C4-2B (cell line): Measurements from ENCODE around the gene PIKFYVE.

Source experiments
- H3K27ac ChIP-seq: fragments of 450-650 bp; 2 replicates; pipeline ENCODE4 v1.5.1; 2017
- ZFX ChIP-seq: fragments of 450-650 bp; IDR thresholded peaks from 2 replicates; pipeline ENCODE4 v1.6.1; 2017
- TF ChIP-seq, protein P1 (sequence below): fragments of 450-650 bp; conservative IDR thresholded peaks from 2 replicates; pipeline ENCODE4 v1.5.1; 2017; ENCODE audit warnings: mild to moderate bottlenecking

The PIKFYVE gene

DNA sequence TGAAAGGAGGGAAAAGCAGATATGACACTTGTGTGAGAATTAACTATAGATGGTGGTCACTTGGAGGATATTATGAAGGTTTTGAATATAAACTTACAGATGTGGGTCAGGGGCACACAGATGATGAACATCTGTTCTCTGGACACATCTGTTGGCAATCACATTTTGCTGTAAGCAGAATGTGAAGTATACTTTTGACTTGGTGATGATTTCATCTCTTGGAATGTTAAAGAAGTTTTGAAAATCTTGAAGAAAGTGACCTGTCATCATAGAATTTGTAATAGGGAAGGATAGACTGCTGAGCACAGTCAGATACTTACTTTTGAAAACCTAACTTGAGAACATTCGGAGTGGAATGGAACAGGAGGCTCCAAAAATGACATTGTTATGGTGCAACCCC is 40.2 kb downstream of the PIKFYVE start:
- no peak overlapping the region for H3K27ac ChIP-seq
- no peak for TF ChIP-seq ZFX
- TF ChIP-seq, protein P1, sequence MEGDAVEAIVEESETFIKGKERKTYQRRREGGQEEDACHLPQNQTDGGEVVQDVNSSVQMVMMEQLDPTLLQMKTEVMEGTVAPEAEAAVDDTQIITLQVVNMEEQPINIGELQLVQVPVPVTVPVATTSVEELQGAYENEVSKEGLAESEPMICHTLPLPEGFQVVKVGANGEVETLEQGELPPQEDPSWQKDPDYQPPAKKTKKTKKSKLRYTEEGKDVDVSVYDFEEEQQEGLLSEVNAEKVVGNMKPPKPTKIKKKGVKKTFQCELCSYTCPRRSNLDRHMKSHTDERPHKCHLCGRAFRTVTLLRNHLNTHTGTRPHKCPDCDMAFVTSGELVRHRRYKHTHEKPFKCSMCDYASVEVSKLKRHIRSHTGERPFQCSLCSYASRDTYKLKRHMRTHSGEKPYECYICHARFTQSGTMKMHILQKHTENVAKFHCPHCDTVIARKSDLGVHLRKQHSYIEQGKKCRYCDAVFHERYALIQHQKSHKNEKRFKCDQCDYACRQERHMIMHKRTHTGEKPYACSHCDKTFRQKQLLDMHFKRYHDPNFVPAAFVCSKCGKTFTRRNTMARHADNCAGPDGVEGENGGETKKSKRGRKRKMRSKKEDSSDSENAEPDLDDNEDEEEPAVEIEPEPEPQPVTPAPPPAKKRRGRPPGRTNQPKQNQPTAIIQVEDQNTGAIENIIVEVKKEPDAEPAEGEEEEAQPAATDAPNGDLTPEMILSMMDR: no peak

DNA sequence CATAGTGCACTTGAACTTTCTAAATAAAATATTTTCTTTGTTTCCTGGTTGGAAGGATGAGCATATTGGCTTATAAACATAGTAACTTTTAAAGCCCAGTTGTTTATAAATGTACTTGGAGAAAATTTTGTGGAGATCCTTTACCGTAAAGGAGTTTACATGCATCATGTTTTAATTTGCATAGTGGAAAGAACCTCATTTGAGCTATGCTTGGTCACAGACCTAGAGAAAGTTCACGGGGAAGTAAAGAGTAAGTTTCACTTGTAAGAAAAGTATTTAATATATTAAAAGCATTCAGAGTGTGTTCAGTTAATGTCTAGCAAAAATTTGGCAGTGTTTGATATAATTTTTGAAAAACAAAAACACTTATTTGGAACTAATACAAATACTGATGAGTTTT is 45.3 kb downstream of the PIKFYVE start:
- no peak overlapping the region for H3K27ac ChIP-seq

DNA sequence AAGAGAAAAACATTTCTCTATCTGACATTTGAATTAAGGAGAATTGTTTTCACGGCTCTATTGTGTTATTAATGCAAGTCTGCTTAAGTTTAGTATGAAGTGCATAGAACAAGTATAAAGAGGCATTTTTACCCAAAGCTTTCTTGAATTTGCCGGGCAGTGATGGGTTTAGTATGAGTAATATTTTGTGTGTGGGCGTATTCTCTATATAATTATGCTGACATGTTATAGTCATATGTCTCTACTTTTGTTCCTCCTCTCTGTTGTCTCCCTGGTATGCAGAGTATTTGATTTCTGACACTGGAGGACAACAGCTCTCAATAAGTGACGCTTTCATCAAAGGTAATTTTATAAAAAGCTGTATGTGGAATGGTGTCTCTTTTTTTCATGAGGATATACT is 45.9 kb downstream of the PIKFYVE start:
- no peak for TF ChIP-seq ZFX
- TF ChIP-seq, protein P1: no peak
- no peak overlapping the region for H3K27ac ChIP-seq

More for the DNA sequence above, 45.3 kb downstream of the PIKFYVE start:
- TF ChIP-seq ZFX: no peak
- TF ChIP-seq, protein P1: no peak

GRCh38 chr2:208315081-208315788 is 49.2 kb downstream of the PIKFYVE start:
- TF ChIP-seq ZFX: no peak
- TF ChIP-seq, protein P1: no peak
- H3K27ac ChIP-seq: no peak overlapping the region

DNA sequence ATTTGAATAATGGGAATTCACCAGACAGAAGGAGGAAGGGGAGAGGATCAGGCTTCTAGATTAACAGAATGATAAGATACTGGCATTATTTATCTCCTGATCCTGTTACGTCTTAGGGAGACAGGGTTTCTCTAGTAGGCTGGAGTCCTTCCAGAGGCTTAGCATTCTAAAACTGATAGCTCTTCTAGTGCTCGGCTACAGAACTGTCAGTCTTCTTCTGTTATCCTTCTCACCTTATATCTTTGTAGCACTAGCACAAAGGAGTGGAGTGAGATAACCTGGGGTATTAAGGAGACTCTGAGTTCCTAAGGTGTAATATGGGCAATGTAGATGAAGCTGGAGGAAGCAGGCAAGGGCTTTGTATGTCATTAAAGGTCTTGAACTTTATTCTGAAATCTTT is 52.1 kb downstream of the PIKFYVE start:
- no peak for TF ChIP-seq ZFX
- TF ChIP-seq, protein P1: no peak
- H3K27ac ChIP-seq: no peak overlapping the region

GRCh38 chr2:208319391-208319790 is 53.3 kb downstream of the PIKFYVE start:
- no peak for TF ChIP-seq ZFX
- TF ChIP-seq, protein P1: no peak
- H3K27ac ChIP-seq: no peak overlapping the region

DNA sequence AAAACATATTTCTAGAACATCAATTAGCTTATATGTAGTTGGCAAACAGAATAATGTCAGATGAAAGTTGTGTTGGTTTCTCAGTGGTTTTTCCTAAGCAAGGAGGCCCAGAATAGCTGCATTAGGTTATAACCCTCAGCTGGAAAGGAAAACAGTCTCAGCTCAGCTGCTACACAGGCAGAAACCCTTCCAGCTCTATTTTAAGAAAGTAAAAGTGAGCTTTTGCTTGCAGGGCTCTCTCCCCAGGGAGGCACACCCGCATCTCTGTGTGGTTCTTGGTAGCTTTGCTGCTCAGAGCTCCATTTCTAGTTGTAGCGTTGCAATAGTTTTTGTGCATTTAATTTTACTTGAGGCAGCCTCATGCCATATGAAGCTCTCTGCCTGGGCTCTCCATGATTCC is 54.6 kb downstream of the PIKFYVE start:
- TF ChIP-seq, protein P1: no peak
- no peak for TF ChIP-seq ZFX
- H3K27ac ChIP-seq: no peak overlapping the region
